PC-3 (cell line): ENCODE data around the gene UAP1.

Experiments used
- EZH2phosphoT487 ChIP-seq: fragments of 300-600 bp; sonication (generic); IDR thresholded peaks from 2 replicates; pipeline ENCODE4 v1.6.1; 2018; ENCODE audit warnings: mild to moderate bottlenecking, antibody characterized with exemption, low read length, borderline replicate concordance
- TF ChIP-seq, protein P1 (sequence below): fragments of 300-600 bp; sonication (generic); conservative IDR thresholded peaks from 2 replicates; pipeline ENCODE4 v1.5.1; 2017; ENCODE audit warnings: antibody characterized with exemption, low read depth, mild to moderate bottlenecking, low read length

DNA sequence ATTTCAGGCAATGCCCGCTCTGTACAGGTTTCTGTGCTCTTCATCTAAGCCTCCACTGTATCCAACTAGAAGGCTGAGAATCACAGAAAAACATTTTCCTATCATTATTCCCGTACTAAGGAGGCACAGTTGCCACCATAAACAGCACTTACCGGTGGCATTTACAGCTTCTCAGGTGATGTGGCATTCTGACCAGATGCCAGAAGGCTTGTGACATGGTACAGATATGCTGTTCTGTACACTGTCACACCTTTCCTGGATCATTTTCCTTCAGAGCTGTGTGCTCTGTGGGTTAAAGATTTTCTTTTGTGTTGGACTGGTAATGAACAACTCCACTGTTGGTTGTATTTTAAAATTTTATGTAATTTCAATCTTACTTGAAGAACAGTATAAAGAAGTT is 4.0 kb upstream of the UAP1 start:
- TF ChIP-seq, protein P1, sequence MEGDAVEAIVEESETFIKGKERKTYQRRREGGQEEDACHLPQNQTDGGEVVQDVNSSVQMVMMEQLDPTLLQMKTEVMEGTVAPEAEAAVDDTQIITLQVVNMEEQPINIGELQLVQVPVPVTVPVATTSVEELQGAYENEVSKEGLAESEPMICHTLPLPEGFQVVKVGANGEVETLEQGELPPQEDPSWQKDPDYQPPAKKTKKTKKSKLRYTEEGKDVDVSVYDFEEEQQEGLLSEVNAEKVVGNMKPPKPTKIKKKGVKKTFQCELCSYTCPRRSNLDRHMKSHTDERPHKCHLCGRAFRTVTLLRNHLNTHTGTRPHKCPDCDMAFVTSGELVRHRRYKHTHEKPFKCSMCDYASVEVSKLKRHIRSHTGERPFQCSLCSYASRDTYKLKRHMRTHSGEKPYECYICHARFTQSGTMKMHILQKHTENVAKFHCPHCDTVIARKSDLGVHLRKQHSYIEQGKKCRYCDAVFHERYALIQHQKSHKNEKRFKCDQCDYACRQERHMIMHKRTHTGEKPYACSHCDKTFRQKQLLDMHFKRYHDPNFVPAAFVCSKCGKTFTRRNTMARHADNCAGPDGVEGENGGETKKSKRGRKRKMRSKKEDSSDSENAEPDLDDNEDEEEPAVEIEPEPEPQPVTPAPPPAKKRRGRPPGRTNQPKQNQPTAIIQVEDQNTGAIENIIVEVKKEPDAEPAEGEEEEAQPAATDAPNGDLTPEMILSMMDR = no peak
- no peak for TF ChIP-seq EZH2phosphoT487
